Adrenal gland (tissue), 5 donors: ENCODE data around the gene IL17RD.

Experiments
- CTCF ChIP-seq, 6 experiments: fragments of 450-650 bp in 4 of 6; fragments of 200-600 bp in 2 of 6; sonication (generic) in 1 of 6; IDR thresholded peaks; 1 replicate in 5 of 6; 2 replicates in 1 of 6; pipeline versions ENCODE4 v1.5.1 to v1.8.0; 2016 to 2021; ENCODE audit warnings: antibody characterized with exemption in 6 of 6, mild to moderate bottlenecking in 2 of 6, moderate library complexity in 1 of 6
- POLR2A ChIP-seq, 2 donors: fragments of 450-650 bp; IDR thresholded peaks; one replicate each; pipeline ENCODE4 v1.6.1; 2017; ENCODE audit warnings: antibody characterized with exemption in 2 of 2, mild to moderate bottlenecking in 2 of 2, moderate library complexity in 1 of 2
- donor health status: DM: no; HTN: no; CAD: no.

DNA sequence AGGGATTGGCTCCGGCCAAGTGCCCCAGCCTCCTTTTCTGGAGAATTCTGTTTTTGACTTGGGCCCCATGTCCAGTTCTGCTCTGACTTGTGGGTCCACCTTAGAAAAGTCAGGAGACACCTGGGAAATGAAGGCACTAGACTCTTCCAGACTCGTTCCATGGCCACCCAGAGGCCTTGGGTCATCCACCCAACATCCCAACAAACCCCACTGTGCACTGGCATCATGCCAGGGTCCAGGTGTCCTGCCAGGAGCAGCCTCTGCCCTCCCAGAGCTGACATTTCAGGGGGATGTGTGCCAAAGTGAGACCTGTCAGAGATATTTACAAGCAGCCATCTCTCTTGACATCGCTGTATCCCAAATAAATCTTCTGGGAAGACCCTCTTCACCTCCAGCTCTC is 91.5 kb downstream of the IL17RD start:
- TF ChIP-seq CTCF (IDR thresholded peaks at IDR 0.05) (no peak), POLR2A (IDR thresholded peaks at IDR 0.05) (no peak)
